GM12864 (cell line): ENCODE measurements around the gene IFNGR2.

Source experiments
- DNase-seq: peaks from one replicate; pipeline ENCODE4 v3.0.0-alpha.2; 2011; ENCODE audit warnings: low read depth
- H3K4me3 ChIP-seq: 2 replicates; pipeline ENCODE4 v1.5.1; 2011; ENCODE audit warnings: mild to moderate bottlenecking, low read depth, low read length, control low read depth
- TF ChIP-seq, protein P1 (sequence below): IDR thresholded peaks from 2 replicates; pipeline ENCODE4 v1.5.1; 2011; ENCODE audit warnings: low read depth, mild to moderate bottlenecking, moderate library complexity, low read length, control low read depth, inconsistent platforms; ENCODE audit errors: missing control alignments

IFNGR2 gene

DNA sequence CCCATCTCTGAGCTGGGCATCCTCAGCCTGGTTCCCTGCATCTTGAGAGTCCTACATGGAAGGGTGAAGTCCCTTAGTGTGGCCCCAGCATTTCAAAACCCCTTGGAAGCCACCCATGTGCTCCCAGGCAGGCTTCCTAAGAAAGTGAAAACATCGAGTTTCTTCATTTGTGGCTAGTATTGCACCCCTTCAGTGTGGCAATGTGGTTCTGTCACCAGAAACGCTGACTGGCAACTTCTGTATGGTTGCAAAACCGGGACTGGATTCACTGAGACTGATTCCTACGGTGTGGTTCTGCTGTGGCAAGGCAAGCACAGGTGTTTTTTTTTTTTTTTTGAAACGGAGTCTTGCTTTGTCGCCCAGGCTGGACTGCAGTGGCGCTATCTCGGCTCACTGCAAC, 9.0 kb upstream of the IFNGR2 start:
- no peak for DNase-seq
- no peak overlapping the region for H3K4me3 ChIP-seq
- TF ChIP-seq, protein P1, sequence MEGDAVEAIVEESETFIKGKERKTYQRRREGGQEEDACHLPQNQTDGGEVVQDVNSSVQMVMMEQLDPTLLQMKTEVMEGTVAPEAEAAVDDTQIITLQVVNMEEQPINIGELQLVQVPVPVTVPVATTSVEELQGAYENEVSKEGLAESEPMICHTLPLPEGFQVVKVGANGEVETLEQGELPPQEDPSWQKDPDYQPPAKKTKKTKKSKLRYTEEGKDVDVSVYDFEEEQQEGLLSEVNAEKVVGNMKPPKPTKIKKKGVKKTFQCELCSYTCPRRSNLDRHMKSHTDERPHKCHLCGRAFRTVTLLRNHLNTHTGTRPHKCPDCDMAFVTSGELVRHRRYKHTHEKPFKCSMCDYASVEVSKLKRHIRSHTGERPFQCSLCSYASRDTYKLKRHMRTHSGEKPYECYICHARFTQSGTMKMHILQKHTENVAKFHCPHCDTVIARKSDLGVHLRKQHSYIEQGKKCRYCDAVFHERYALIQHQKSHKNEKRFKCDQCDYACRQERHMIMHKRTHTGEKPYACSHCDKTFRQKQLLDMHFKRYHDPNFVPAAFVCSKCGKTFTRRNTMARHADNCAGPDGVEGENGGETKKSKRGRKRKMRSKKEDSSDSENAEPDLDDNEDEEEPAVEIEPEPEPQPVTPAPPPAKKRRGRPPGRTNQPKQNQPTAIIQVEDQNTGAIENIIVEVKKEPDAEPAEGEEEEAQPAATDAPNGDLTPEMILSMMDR, result no peak

DNA sequence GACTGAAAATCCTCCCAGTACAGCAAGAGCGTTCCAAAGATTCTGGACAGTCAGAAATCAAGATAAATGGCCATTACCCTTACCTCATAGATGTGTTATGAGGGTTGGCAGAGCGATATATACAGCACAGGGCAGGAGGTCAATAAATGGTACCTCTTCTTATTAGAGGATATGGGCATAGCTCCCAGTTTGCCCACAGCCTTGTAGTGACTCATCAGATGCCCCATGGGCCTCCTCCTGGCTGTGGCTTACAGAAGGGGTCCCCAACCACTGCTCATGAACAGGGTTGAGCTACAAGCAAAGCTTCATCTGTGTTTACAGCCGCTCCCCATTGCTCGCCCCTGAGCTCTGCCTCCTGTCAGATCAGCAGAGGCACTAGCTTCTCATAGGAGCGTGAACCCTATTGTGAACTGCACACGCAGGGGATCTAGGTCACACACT, 7.3 kb upstream of the IFNGR2 start:
- TF ChIP-seq, protein P1, result no peak
- H3K4me3 ChIP-seq, result no peak overlapping the region
- no peak for DNase-seq

DNA sequence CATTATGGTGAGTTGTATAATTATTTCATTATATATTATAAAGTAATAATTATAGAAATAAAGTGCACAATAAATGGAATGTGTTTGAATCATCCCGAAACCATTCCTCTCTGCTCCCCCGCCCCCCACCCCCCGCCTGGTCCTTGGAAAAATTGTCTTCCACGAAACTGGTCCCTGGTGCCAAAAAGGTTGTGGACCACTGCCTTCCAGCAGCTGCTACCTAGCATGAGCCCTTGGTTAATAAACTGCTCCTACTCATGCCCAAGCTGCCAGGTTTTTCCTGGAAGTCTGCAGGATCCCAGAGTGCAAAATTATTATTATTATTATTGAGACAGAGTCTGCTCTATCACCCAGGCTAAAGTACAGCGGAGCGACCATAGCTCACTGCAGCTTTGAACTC, 6.8 kb upstream of the IFNGR2 start:
- DNase-seq, result no peak
- TF ChIP-seq, protein P1, result no peak
- H3K4me3 ChIP-seq, result no peak overlapping the region

DNA sequence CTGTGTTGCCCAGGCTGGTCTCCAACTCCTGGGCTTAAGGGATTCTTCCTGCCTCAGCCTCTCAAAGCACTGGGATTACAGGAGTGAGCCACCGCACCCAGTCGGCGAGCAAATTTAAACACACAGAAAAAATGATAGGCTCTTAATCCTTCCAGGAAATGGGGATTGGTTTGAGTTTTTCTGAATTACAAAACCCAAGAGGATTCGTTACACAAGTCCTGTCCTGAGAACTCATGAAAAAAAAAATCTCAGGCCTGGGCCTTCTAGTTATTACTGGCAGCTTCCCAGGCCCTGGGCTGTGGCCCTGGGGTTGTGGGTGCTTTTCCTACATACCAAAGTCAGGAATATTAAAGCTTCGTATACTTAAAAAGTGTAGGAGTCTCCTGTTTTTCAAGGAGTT, 6.3 kb upstream of the IFNGR2 start:
- TF ChIP-seq, protein P1, result no peak
- DNase-seq, result no peak
- H3K4me3 ChIP-seq, result no peak overlapping the region

DNA sequence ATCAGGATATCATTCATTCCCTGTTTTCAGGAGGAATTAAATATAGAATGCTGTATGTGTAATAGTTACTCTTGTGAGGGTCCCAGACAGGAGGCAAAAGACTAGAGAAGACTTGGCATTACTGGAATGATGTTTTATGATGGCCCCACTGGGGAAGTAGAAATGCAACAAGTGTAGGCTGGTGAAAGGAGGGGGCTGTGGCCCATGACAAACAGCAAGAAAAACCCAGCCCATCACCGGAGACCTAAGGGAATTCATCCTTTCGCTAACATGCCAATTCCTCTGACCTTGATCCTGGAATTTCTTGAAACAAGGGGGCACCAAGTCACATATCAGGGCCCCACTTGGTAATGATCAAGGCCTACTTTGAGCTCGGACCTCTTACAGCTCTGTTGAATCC, 5.5 kb upstream of the IFNGR2 start:
- H3K4me3 ChIP-seq, result no peak overlapping the region
- DNase-seq, result no peak
- TF ChIP-seq, protein P1, result no peak

DNA sequence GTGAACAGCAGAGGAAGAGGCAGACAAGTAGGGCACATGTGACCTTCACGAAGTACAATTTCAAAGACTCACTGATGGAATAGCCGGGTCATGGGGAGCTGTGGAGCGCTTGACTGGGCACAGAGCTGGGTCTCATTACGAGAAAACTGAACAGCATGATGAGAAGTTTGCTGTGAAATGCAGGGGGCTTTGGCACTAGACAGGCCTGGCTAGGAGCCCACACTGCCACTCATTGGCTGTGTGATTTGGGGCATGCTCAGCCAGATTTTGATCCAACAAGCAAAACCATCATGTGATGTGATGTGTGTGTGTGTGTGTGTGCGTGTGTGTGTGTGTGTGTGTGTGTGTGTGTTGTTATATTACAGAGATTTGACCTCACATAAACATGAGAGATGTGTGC, 4.9 kb upstream of the IFNGR2 start:
- TF ChIP-seq, protein P1, result no peak
- H3K4me3 ChIP-seq, result no peak overlapping the region
- no peak for DNase-seq

DNA sequence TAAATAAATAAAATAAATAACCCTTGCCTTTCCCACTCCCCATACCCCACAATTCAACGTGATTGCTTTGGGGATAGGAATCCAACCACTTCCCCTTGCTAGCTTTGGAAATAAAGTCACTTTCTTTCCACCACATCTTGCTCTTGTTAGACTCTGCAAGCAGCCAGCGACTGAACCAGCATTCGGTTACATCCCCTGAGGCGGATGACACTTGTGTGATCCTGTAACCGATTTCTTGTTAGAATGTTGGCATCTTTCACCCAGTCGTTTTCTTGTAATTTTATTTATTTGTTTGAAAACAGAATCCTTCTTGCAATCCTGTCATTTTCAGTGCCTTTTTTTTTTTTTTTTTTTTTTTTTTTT, 1.6 kb upstream of the IFNGR2 start:
- no peak for DNase-seq
- TF ChIP-seq, protein P1, result no peak
- H3K4me3 ChIP-seq, result no peak overlapping the region
